ENCODE measurements around the gene TLE2. TPM values are rescaled to one million over a fixed set of nuclear protein-coding genes. Genes with fewer than 3 reads are reported as not detected.

TLE2 gene
- total RNA-seq, 1 experiment from 2014 or later: 7.7 TPM

- ATAC-seq (no peak), DNase-seq (no peak)
- no peaks in the 10 kb centered on the region for H3K79me2 ChIP-seq (ENCODE audit: low read length)
- no peaks in the 10 kb centered on the region for H3K9me2 ChIP-seq (replicated peaks; ENCODE audit: low read length)
- intact Hi-C loops (cut with micrococcal nuclease): no loop called here
- H3K27me3 ChIP-seq (ENCODE audit: low read length): no peaks in the 10 kb centered on the region
- TF ChIP-seq CTCF (conservative IDR thresholded peaks at IDR 0.05; ENCODE audit: low read depth, low read length) (no peak), EZH2 (IDR thresholded peaks at IDR 0.05; ENCODE audit: low read length, unreplicated experiment) (no peak), EZH2phosphoT487 (IDR thresholded peaks at IDR 0.05; ENCODE audit: borderline replicate concordance, low read length) (no peak)
- ChIA-PET POLR2A (ENCODE audit: unreplicated experiment) (no interaction called here), CTCF (no interaction called here)
- no peaks in the 10 kb centered on the region for H3K9me3 ChIP-seq (ENCODE audit: low read length)
- BruUV-seq (replicated peaks): no TSS peak
- H3K27ac ChIP-seq (ENCODE audit: low read length): no peak overlapping the region
- H3K9ac ChIP-seq (ENCODE audit: low read length): no peak overlapping the region
- H3K4me2 ChIP-seq (ENCODE audit: low read length): no peak overlapping the region
- no peaks in the 10 kb centered on the region for H3K4me1 ChIP-seq (ENCODE audit: insufficient read depth, low read length)
- H3K36me3 ChIP-seq (ENCODE audit: low read depth, low read length): no peaks in the 10 kb centered on the region
- H3F3A ChIP-seq (ENCODE audit: low read length, unreplicated experiment): no peaks in the 10 kb centered on the region
- no peak overlapping the region for H3K4me3 ChIP-seq (ENCODE audit: low read length)
- no peaks in the 10 kb centered on the region for H4K20me1 ChIP-seq (ENCODE audit: low read length)
- no peak overlapping the region for H2AFZ ChIP-seq (ENCODE audit: low read length)
These were observed 39.0 kb upstream of the TLE2 start for GRCh38 chr19:3068071-3068470.

DNA sequence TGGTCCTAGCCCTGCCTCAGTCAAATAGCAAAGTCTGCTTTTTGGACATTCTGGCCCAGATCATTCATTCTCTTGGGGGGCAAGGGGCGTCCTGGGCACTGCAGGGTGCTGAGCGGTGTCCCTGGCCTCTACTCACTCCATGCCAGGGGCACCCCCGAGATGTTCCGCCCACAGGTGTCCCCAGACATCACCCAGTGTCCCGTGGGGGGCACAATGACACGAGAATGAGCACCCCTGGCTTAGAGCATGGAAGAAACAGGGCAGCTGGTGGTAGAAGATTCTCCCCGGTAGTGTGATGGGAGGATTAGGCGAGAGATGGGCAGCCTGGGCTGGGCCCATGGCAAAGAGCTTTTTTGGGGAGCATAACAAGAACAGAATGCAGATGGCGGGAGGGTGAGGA lies 38.5 kb upstream of the TLE2 start:
- Histone ChIP-seq H3K4me3 (ENCODE audit: low read length) (no peak overlapping the region), H3K9me3 (ENCODE audit: low read length) (no peaks in the 10 kb centered on the region), H3K27ac (ENCODE audit: low read length) (no peak overlapping the region), H3K4me2 (ENCODE audit: low read length) (no peak overlapping the region), H4K20me1 (ENCODE audit: low read length) (no peaks in the 10 kb centered on the region), H2AFZ (ENCODE audit: low read length) (no peak overlapping the region), H3F3A (ENCODE audit: low read length, unreplicated experiment) (no peaks in the 10 kb centered on the region), H3K4me1 (ENCODE audit: insufficient read depth, low read length) (no peaks in the 10 kb centered on the region), H3K27me3 (ENCODE audit: low read length) (no peaks in the 10 kb centered on the region), H3K36me3 (ENCODE audit: low read depth, low read length) (no peaks in the 10 kb centered on the region), H3K9ac (ENCODE audit: low read length) (no peak overlapping the region), H3K79me2 (ENCODE audit: low read length) (no peaks in the 10 kb centered on the region), H3K9me2 (replicated peaks; ENCODE audit: low read length) (no peaks in the 10 kb centered on the region)
- no TSS peak for BruUV-seq (replicated peaks)
- DNase-seq (no peak), ATAC-seq (no peak)
- POLR2A ChIA-PET (ENCODE audit: unreplicated experiment): no interaction called here
- CTCF ChIA-PET: no interaction called here
- intact Hi-C loops (cut with micrococcal nuclease): no loop called here
- TF ChIP-seq EZH2phosphoT487 (IDR thresholded peaks at IDR 0.05; ENCODE audit: borderline replicate concordance, low read length) (no peak), EZH2 (IDR thresholded peaks at IDR 0.05; ENCODE audit: low read length, unreplicated experiment) (no peak), CTCF (conservative IDR thresholded peaks at IDR 0.05; ENCODE audit: low read depth, low read length) (no peak)

DNA sequence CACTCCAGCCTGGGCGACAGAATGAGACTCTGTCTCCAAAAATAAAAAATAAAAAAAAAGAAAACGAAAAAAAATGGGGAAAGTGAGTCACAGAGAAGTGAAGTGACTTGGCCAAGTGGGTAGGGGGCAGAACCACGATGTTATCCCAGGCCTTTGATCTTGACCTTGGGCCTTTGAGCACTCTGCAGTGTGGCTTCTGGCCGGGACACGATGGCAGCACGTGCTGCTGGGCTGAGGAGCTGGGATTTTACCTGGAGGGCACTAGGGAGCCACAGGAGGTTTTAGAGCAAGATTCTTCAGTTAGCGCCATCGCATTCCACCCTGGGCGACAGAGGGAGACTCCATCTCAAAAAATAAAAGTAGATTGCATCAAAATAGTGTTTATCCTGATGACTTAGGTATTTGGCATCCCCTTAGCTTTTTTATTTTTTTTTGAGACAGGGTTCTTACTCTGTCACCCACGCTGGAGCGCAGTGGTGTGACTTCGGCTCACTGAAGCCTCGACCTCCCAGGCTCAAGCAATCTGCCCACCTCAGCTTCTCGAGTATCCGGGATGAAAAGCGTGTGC lies 37.5 kb upstream of the TLE2 start:
- DNase-seq (no peak), ATAC-seq (no peak)
- Histone ChIP-seq H3K9me2 (replicated peaks; ENCODE audit: low read length) (no peaks in the 10 kb centered on the region), H3K36me3 (ENCODE audit: low read depth, low read length) (no peaks in the 10 kb centered on the region), H4K20me1 (ENCODE audit: low read length) (no peaks in the 10 kb centered on the region), H3K27me3 (ENCODE audit: low read length) (no peaks in the 10 kb centered on the region), H3K4me1 (ENCODE audit: insufficient read depth, low read length) (no peaks in the 10 kb centered on the region), H2AFZ (ENCODE audit: low read length) (no peak overlapping the region), H3K9ac (ENCODE audit: low read length) (no peak overlapping the region), H3K9me3 (ENCODE audit: low read length) (no peaks in the 10 kb centered on the region), H3K4me3 (ENCODE audit: low read length) (no peak overlapping the region), H3K27ac (ENCODE audit: low read length) (no peak overlapping the region), H3K4me2 (ENCODE audit: low read length) (no peak overlapping the region), H3K79me2 (ENCODE audit: low read length) (peaks cover under 1% of the 10 kb centered on the region; the same call in 1 of the 2 replicates), H3F3A (ENCODE audit: low read length, unreplicated experiment) (no peaks in the 10 kb centered on the region)
- no peak for TF ChIP-seq EZH2 (IDR thresholded peaks at IDR 0.05; ENCODE audit: low read length, unreplicated experiment)
- TF ChIP-seq CTCF (conservative IDR thresholded peaks at IDR 0.05; ENCODE audit: low read depth, low read length): no peak
- no peak for TF ChIP-seq EZH2phosphoT487 (IDR thresholded peaks at IDR 0.05; ENCODE audit: borderline replicate concordance, low read length)
- no TSS peak for BruUV-seq (replicated peaks)
- POLR2A ChIA-PET (ENCODE audit: unreplicated experiment): no interaction called here
- CTCF ChIA-PET: no interaction called here
- intact Hi-C loops (cut with micrococcal nuclease): no loop called here
